HCT116 (cell line): ENCODE results near the gene NCAN. TPM values are rescaled to one million over a fixed set of nuclear protein-coding genes. Genes with fewer than 3 reads are reported as not detected.

ENCODE experiments used
- ATAC-seq: fragments of 200-7000 bp; cut with Tn5 transposase; 2 replicates; pipeline ENCODE4 v1.9.1; 2020; ENCODE audit warnings: mild to moderate bottlenecking, moderate library complexity
- BruUV-seq: library from RNA; stranded (reverse); fragments of 400-500 nt; replicated peaks from 2 replicates; lab custom pipeline; 2021; lab: Mats Ljungman, UMichigan
- CTCF ChIA-PET: fragments of 300-600 bp; sonication (Branson Sonifier 250); formaldehyde crosslinking; loops from one replicate; lab custom pipeline; 2021; ENCODE audit warnings: antibody characterized with exemption; lab: Charles Lee
- POLR2A ChIA-PET: fragments of 300-600, 350-600 bp; sonication (Branson Sonifier 250); formaldehyde crosslinking; loops from one replicate; lab custom pipeline; 2021; ENCODE audit warnings: antibody characterized with exemption; lab: Charles Lee
- RAD21 ChIA-PET, 2 experiments: fragments of 300-600 bp; sonication (Branson Sonifier 250); formaldehyde crosslinking; loops; one replicate each; lab custom pipeline; 2023; ENCODE audit warnings: low total read pairs in 2 of 2; ENCODE audit not compliant: uncharacterized antibody in 2 of 2, unreplicated experiment in 2 of 2, low non-redundant PET in 1 of 2; lab: Charles Lee
- DNase-seq: peaks from one replicate; pipeline ENCODE4 v3.0.0-alpha.2; 2010; ENCODE audit warnings: low read depth, low spot score
- H2AFZ ChIP-seq: fragments of 200-600 bp; shearing (Covaris generic), sonication (generic); 2 replicates; pipeline ENCODE4 v1.6.1; 2017; ENCODE audit warnings: low read depth, mixed run types, mixed read lengths, antibody characterized with exemption, low read length; ENCODE audit not compliant: poor library complexity, severe bottlenecking
- H3K27ac ChIP-seq: 2 replicates; pipeline ENCODE4 v1.5.1; 2012; ENCODE audit warnings: low read depth, low read length
- H3K27me3 ChIP-seq: fragments of 200-600 bp; sonication (generic); 2 replicates; pipeline ENCODE4 v1.6.1; 2016; ENCODE audit warnings: mixed run types, low read length, mixed read lengths; ENCODE audit not compliant: insufficient read depth
- H3K36me3 ChIP-seq, 2 experiments: fragments of 200-500 bp in 1 of 2; fragments of 200-600 bp in 1 of 2; sonication (Bioruptor generic) in 1 of 2; sonication (generic) in 1 of 2; 2 replicates each; pipeline versions ENCODE4 v1.5.1 to v1.6.1; 2014 to 2016; ENCODE audit warnings: low read length in 2 of 2, inconsistent platforms in 1 of 2, mixed read lengths in 1 of 2, mixed run types in 1 of 2; ENCODE audit not compliant: insufficient read depth in 2 of 2, control insufficient read depth in 1 of 2
- H3K4me1 ChIP-seq, 2 experiments: fragments of 200-600 bp in 1 of 2; sonication (generic) in 1 of 2; 2 replicates each; pipeline versions ENCODE4 v1.5.1 to v1.6.1; 2012 to 2017; ENCODE audit warnings: low read length in 2 of 2, inconsistent platforms in 1 of 2, mild to moderate bottlenecking in 1 of 2, mixed read lengths in 1 of 2, mixed run types in 1 of 2, moderate library complexity in 1 of 2; ENCODE audit not compliant: insufficient read depth in 2 of 2, control insufficient read depth in 1 of 2
- H3K4me2 ChIP-seq: fragments of 200-600 bp; sonication (generic); 2 replicates; pipeline ENCODE4 v1.6.1; 2017; ENCODE audit warnings: mixed run types, low read length, mixed read lengths
- H3K4me3 ChIP-seq, 2 experiments: fragments of 200-600 bp in 1 of 2; sonication (generic) in 1 of 2; replicated peaks in 1 of 2; 2 replicates each; pipeline ENCODE4 v1.5.1; 2011 to 2016; ENCODE audit warnings: low read length in 2 of 2, control low read depth in 1 of 2, low read depth in 1 of 2, mild to moderate bottlenecking in 1 of 2, mixed read lengths in 1 of 2, mixed run types in 1 of 2
- H3K79me2 ChIP-seq: fragments of 200-600 bp; sonication (generic); 2 replicates; pipeline ENCODE4 v1.6.1; 2017; ENCODE audit warnings: mild to moderate bottlenecking, mixed run types, low read length, moderate library complexity, mixed read lengths; ENCODE audit not compliant: insufficient read depth
- H3K9ac ChIP-seq: fragments of 200-600 bp; sonication (generic); 2 replicates; pipeline ENCODE4 v1.6.1; 2016; ENCODE audit warnings: low read length, mixed read lengths
- H3K9me2 ChIP-seq: fragments of 200-600 bp; sonication (generic), shearing (Covaris generic); 2 replicates; pipeline ENCODE4 v1.6.1; 2017; ENCODE audit warnings: mixed run types, mild to moderate bottlenecking, moderate library complexity; ENCODE audit not compliant: insufficient read depth
- H3K9me3 ChIP-seq, 2 experiments: fragments of 200-500 bp in 1 of 2; fragments of 200-600 bp in 1 of 2; sonication (Bioruptor generic) in 1 of 2; sonication (generic) in 1 of 2; 2 replicates each; pipeline ENCODE4 v1.6.1; 2014 to 2017; ENCODE audit warnings: low read length in 2 of 2, mixed read lengths in 2 of 2, inconsistent platforms in 1 of 2, low read depth in 1 of 2, mild to moderate bottlenecking in 1 of 2, mixed run types in 1 of 2, moderate library complexity in 1 of 2; ENCODE audit not compliant: control insufficient read depth in 1 of 2, insufficient read depth in 1 of 2
- H4K20me1 ChIP-seq: fragments of 200-600 bp; sonication (generic), shearing (Covaris generic); 2 replicates; pipeline ENCODE4 v1.6.1; 2017; ENCODE audit warnings: mixed run types, mild to moderate bottlenecking, moderate library complexity; ENCODE audit not compliant: insufficient read depth
- CBX3 ChIP-seq: IDR thresholded peaks from 2 replicates; pipeline ENCODE4 v1.6.1; 2012; ENCODE audit warnings: low read depth
- CEBPB ChIP-seq: IDR thresholded peaks from 2 replicates; pipeline ENCODE4 v1.6.1; 2012; ENCODE audit warnings: low read depth
- CTCF ChIP-seq, 3 experiments: fragments of 200-600 bp in 1 of 3; sonication (generic) in 1 of 3; IDR thresholded peaks in 2 of 3; conservative IDR thresholded peaks in 1 of 3; 2 replicates each; pipeline ENCODE4 v1.5.1; 2012 to 2017; ENCODE audit warnings: low read depth in 2 of 3, low read length in 2 of 3, antibody characterized with exemption in 1 of 3, borderline replicate concordance in 1 of 3, control low read depth in 1 of 3, mild to moderate bottlenecking in 1 of 3, mixed read lengths in 1 of 3, mixed run types in 1 of 3, moderate library complexity in 1 of 3; ENCODE audit not compliant: insufficient read depth in 1 of 3
- EGR1 ChIP-seq: IDR thresholded peaks from 2 replicates; pipeline ENCODE4 v1.6.1; 2012; ENCODE audit warnings: low read depth
- EZH2 ChIP-seq: fragments of 200-600 bp; sonication (generic); IDR thresholded peaks from 2 replicates; pipeline ENCODE4 v1.6.1; 2017; ENCODE audit warnings: antibody characterized with exemption, mixed run types
- EZH2phosphoT487 ChIP-seq: fragments of 200-600 bp; IDR thresholded peaks from 2 replicates; pipeline ENCODE4 v1.6.1; 2018; ENCODE audit warnings: antibody characterized with exemption, borderline replicate concordance
- FOSL1 ChIP-seq: IDR thresholded peaks from 2 replicates; pipeline ENCODE4 v1.6.1; 2012; ENCODE audit warnings: low read depth
- MAX ChIP-seq: IDR thresholded peaks from 2 replicates; pipeline ENCODE4 v1.6.1; 2012
- POLR2AphosphoS5 ChIP-seq: IDR thresholded peaks from 2 replicates; pipeline ENCODE4 v1.6.1; 2011; ENCODE audit warnings: mild to moderate bottlenecking, low read depth, low read length, moderate library complexity
- SP1 ChIP-seq: IDR thresholded peaks from 2 replicates; pipeline ENCODE4 v1.6.1; 2012; ENCODE audit warnings: low read depth
- SRF ChIP-seq: IDR thresholded peaks from 2 replicates; pipeline ENCODE4 v1.6.1; 2012; ENCODE audit warnings: low read depth
- YY1 ChIP-seq: IDR thresholded peaks from 2 replicates; pipeline ENCODE4 v1.6.1; 2011; ENCODE audit warnings: low read length, low read depth, moderate library complexity, mild to moderate bottlenecking; ENCODE audit not compliant: insufficient replicate concordance; ENCODE audit errors: extremely low read depth
- ZNF274 ChIP-seq: fragments of 200-500 bp; sonication (Bioruptor generic); IDR thresholded peaks from 2 replicates; pipeline ENCODE4 v1.6.1; 2014; ENCODE audit warnings: mild to moderate bottlenecking, low read depth, low read length, inconsistent platforms
- intact Hi-C: fragments of 100-400 bp; cut with micrococcal nuclease; formaldehyde crosslinking; loops from 2 replicates; pipeline ENCODE4 v1.10.0; 2022
- total RNA-seq: library from RNA; stranded (reverse); gene quantifications from one replicate; pipeline ENCODE4 v1.2.1, GENCODE V29; 2021; ENCODE audit not compliant: unreplicated experiment
- TF ChIP-seq, protein P1 (sequence below): IDR thresholded peaks from 2 replicates; pipeline ENCODE4 v1.6.1; 2011; ENCODE audit warnings: mild to moderate bottlenecking, low read length, moderate library complexity; ENCODE audit not compliant: insufficient replicate concordance; ENCODE audit errors: extremely low read depth

The NCAN gene
- total RNA-seq, 1 experiment from 2014 or later, result 0.07 TPM

- no peak overlapping the region for H3K4me2 ChIP-seq
- H3K27ac ChIP-seq, result no peak overlapping the region
- CTCF ChIA-PET, result no interaction called here
- H3K9ac ChIP-seq, result no peak overlapping the region
- ATAC-seq (peak; percentile 68), DNase-seq (no peak)
- POLR2A ChIA-PET, result interaction anchor here (0.5 kb wide), 1 partner anchor 1962 kb away, joined by 3 read pairs; no protein-coding TSS in a partner anchor
- no peaks in the 10 kb centered on the region for H3K9me3 ChIP-seq
- no TSS peak for BruUV-seq
- no peaks in the 10 kb centered on the region for H3K4me1 ChIP-seq
- H4K20me1 ChIP-seq, result no peaks in the 10 kb centered on the region
- no peaks in the 10 kb centered on the region for H3K9me2 ChIP-seq
- 0 out of 2 replicates have a peak, but pooled peaks have one; percentile 18 for TF ChIP-seq EGR1
- no peak for TF ChIP-seq EZH2
- H2AFZ ChIP-seq, result no peak overlapping the region
- no peaks in the 10 kb centered on the region for H3K27me3 ChIP-seq
- intact Hi-C loops, result no loop called here
- no peak overlapping the region for H3K4me3 ChIP-seq
- RAD21 ChIA-PET, result no interaction called here
- H3K79me2 ChIP-seq, result no peaks in the 10 kb centered on the region
- no peaks in the 10 kb centered on the region for H3K36me3 ChIP-seq
These were observed 58.4 kb downstream of the NCAN start for GRCh38 chr19:19269952-19270694.

- Histone ChIP-seq H3K36me3 (no peaks in the 10 kb centered on the region; a peak in 2 of 4 replicates), H3K4me2 (no peak overlapping the region), H3K27me3 (no peaks in the 10 kb centered on the region), H3K27ac (no peak overlapping the region), H3K4me3 (no peak overlapping the region), H3K9me2 (no peaks in the 10 kb centered on the region), H2AFZ (no peak overlapping the region), H3K9ac (no peak overlapping the region), H3K79me2 (no peaks in the 10 kb centered on the region), H3K9me3 (no peaks in the 10 kb centered on the region), H3K4me1 (no peaks in the 10 kb centered on the region), H4K20me1 (no peaks in the 10 kb centered on the region)
- no peak for DNase-seq
- CTCF ChIA-PET, result no interaction called here
- POLR2A ChIA-PET, result interaction anchor here (0.5 kb wide), 1 partner anchor 1962 kb away, joined by 3 read pairs; no protein-coding TSS in a partner anchor
- intact Hi-C loops, result no loop called here
- BruUV-seq, result no TSS peak
- no peak for ATAC-seq
- RAD21 ChIA-PET, result no interaction called here
- TF ChIP-seq POLR2AphosphoS5 (no peak), FOSL1 (no peak), EZH2phosphoT487 (no peak), YY1 (no peak), CTCF (IDR thresholded peaks at IDR 0.05 in 2 of 3, conservative IDR thresholded peaks at IDR 0.05 in 1 of 3; ENCODE audit: borderline replicate concordance in 1 of 3, insufficient read depth in 1 of 3, low read depth in 2 of 3, low read length in 2 of 3) (no peak), EGR1 (no peak), SRF (no peak), ZNF274 (no peak), SP1 (no peak), CEBPB (no peak), CBX3 (no peak), MAX (no peak)
- TF ChIP-seq, protein P1, sequence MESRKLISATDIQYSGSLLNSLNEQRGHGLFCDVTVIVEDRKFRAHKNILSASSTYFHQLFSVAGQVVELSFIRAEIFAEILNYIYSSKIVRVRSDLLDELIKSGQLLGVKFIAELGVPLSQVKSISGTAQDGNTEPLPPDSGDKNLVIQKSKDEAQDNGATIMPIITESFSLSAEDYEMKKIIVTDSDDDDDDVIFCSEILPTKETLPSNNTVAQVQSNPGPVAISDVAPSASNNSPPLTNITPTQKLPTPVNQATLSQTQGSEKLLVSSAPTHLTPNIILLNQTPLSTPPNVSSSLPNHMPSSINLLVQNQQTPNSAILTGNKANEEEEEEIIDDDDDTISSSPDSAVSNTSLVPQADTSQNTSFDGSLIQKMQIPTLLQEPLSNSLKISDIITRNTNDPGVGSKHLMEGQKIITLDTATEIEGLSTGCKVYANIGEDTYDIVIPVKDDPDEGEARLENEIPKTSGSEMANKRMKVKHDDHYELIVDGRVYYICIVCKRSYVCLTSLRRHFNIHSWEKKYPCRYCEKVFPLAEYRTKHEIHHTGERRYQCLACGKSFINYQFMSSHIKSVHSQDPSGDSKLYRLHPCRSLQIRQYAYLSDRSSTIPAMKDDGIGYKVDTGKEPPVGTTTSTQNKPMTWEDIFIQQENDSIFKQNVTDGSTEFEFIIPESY, result no peak
These were observed 59.2 kb downstream of the NCAN start for GRCh38 chr19:19270749-19271571.
